MM.1S (cell line): Measurements from ENCODE around the gene FAM81A.

Experiments
- DNase-seq: peaks from one replicate; pipeline ENCODE4 v3.0.0-alpha.2; 2015
- H2AFZ ChIP-seq: fragments of 300-600 bp; sonication (generic); 2 replicates; pipeline ENCODE4 v1.6.0; 2016; ENCODE audit warnings: antibody characterized with exemption, low read length
- H3F3A ChIP-seq: fragments of 300-600 bp; sonication (generic); 2 replicates; pipeline ENCODE4 v1.6.1; 2016; ENCODE audit warnings: mild to moderate bottlenecking, antibody characterized with exemption, low read length, moderate library complexity, mixed read lengths; ENCODE audit not compliant: insufficient read depth
- H3K27ac ChIP-seq: fragments of 300-600 bp; sonication (generic); 2 replicates; pipeline ENCODE4 v1.5.1; 2016; ENCODE audit warnings: mild to moderate bottlenecking, low read length
- H3K27me3 ChIP-seq: fragments of 300-600 bp; sonication (generic); replicated peaks from 2 replicates; pipeline ENCODE4 v1.6.0; 2016; ENCODE audit warnings: low read length; ENCODE audit not compliant: insufficient read depth
- H3K36me3 ChIP-seq: fragments of 300-600 bp; sonication (generic); replicated peaks from 2 replicates; pipeline ENCODE4 v1.6.1; 2016; ENCODE audit warnings: mild to moderate bottlenecking, low read length, mixed read lengths; ENCODE audit not compliant: insufficient read depth
- H3K4me1 ChIP-seq: fragments of 300-600 bp; sonication (generic); 2 replicates; pipeline ENCODE4 v1.6.1; 2016; ENCODE audit warnings: low read length, mixed read lengths
- H3K4me2 ChIP-seq: fragments of 300-600 bp; sonication (generic); 2 replicates; pipeline ENCODE4 v1.6.0; 2016; ENCODE audit warnings: low read depth, low read length
- H3K4me3 ChIP-seq: fragments of 300-600 bp; sonication (generic); 2 replicates; pipeline ENCODE4 v1.5.1; 2016; ENCODE audit warnings: low read length, mixed read lengths
- H3K79me2 ChIP-seq: fragments of 300-600 bp; sonication (generic); 2 replicates; pipeline ENCODE4 v1.6.1; 2016; ENCODE audit warnings: mixed run types, low read length, mixed read lengths
- H3K9ac ChIP-seq: fragments of 300-600 bp; sonication (generic); 2 replicates; pipeline ENCODE4 v1.6.1; 2016; ENCODE audit warnings: low read length, mixed read lengths
- H3K9me2 ChIP-seq: fragments of 300-600 bp; sonication (generic); replicated peaks from 2 replicates; pipeline ENCODE4 v1.6.1; 2016; ENCODE audit warnings: mild to moderate bottlenecking, low read length, mixed read lengths; ENCODE audit not compliant: insufficient read depth
- H3K9me3 ChIP-seq: fragments of 300-600 bp; sonication (generic); replicated peaks from 2 replicates; pipeline ENCODE4 v1.6.1; 2016; ENCODE audit warnings: mild to moderate bottlenecking, low read length, mixed read lengths; ENCODE audit not compliant: insufficient read depth
- H4K20me1 ChIP-seq: fragments of 300-600 bp; sonication (generic); 2 replicates; pipeline ENCODE4 v1.6.1; 2016; ENCODE audit warnings: mild to moderate bottlenecking, low read length, moderate library complexity, mixed read lengths; ENCODE audit not compliant: insufficient read depth
- CTCF ChIP-seq: fragments of 300-600 bp; sonication (generic); IDR thresholded peaks from 2 replicates; pipeline ENCODE4 v1.5.1; 2016; ENCODE audit warnings: antibody characterized with exemption, low read length, mixed read lengths
- EZH2 ChIP-seq: fragments of 300-600 bp; sonication (generic); optimal IDR thresholded peaks from 2 replicates; pipeline ENCODE3; 2017; ENCODE audit warnings: low read depth, mild to moderate bottlenecking, antibody characterized with exemption, low read length, mixed read lengths
- EZH2phosphoT487 ChIP-seq: fragments of 300-600 bp; sonication (generic); IDR thresholded peaks from 2 replicates; pipeline ENCODE4 v1.6.1; 2018; ENCODE audit warnings: antibody characterized with exemption, low read length

FAM81A gene

GRCh38 chr15:59438625-59439290 is 772 bp downstream of the FAM81A start:
- H3K4me1 ChIP-seq = no peaks in the 10 kb centered on the region
- H3K79me2 ChIP-seq = no peaks in the 10 kb centered on the region
- no peaks in the 10 kb centered on the region for H3K9me2 ChIP-seq
- H3K9me3 ChIP-seq = no peaks in the 10 kb centered on the region
- H4K20me1 ChIP-seq = no peaks in the 10 kb centered on the region
- no peaks in the 10 kb centered on the region for H3F3A ChIP-seq
- H3K4me2 ChIP-seq = peak overlapping the region; percentile 66
- no peak for TF ChIP-seq EZH2
- no peak for TF ChIP-seq EZH2phosphoT487
- TF ChIP-seq CTCF = no peak
- H3K36me3 ChIP-seq = no peaks in the 10 kb centered on the region
- H2AFZ ChIP-seq = peak overlapping the region; percentile 66
- no peak for DNase-seq
- no peak overlapping the region for H3K27ac ChIP-seq
- peak overlapping the region; percentile 45; the same call in 1 of the 2 replicates for H3K9ac ChIP-seq
- H3K27me3 ChIP-seq = 0 out of 2 replicates have a peak, but pooled peaks cover 5% of the 10 kb centered on the region
- H3K4me3 ChIP-seq = peak overlapping the region; percentile 51

- Histone ChIP-seq H3K4me3 (no peak overlapping the region), H3K79me2 (no peaks in the 10 kb centered on the region), H3K9ac (no peak overlapping the region), H3K4me1 (no peaks in the 10 kb centered on the region), H4K20me1 (no peaks in the 10 kb centered on the region), H3K9me2 (no peaks in the 10 kb centered on the region), H3F3A (no peaks in the 10 kb centered on the region), H2AFZ (no peak overlapping the region), H3K4me2 (no peak overlapping the region), H3K27ac (no peak overlapping the region), H3K36me3 (no peaks in the 10 kb centered on the region), H3K9me3 (no peaks in the 10 kb centered on the region), H3K27me3 (0 out of 2 replicates have a peak, but pooled peaks cover 5% of the 10 kb centered on the region)
- no peak for TF ChIP-seq EZH2phosphoT487
- no peak for TF ChIP-seq CTCF
- no peak for TF ChIP-seq EZH2
- DNase-seq = no peak
Measured at GRCh38 chr15:59439576-59439975, 1.6 kb downstream of the FAM81A start.

- no peak overlapping the region for H3K27ac ChIP-seq
- TF ChIP-seq EZH2 = no peak
- no peak for TF ChIP-seq CTCF
- no peak for TF ChIP-seq EZH2phosphoT487
- H3K4me2 ChIP-seq = no peak overlapping the region
- no peak overlapping the region for H3K9ac ChIP-seq
- H3K79me2 ChIP-seq = no peaks in the 10 kb centered on the region
- no peak overlapping the region for H3K4me3 ChIP-seq
- 0 out of 2 replicates have a peak, but pooled peaks cover 4% of the 10 kb centered on the region for H3K4me1 ChIP-seq
- no peaks in the 10 kb centered on the region for H3K9me3 ChIP-seq
- no peak overlapping the region for H2AFZ ChIP-seq
- H3K9me2 ChIP-seq = no peaks in the 10 kb centered on the region
- H3K36me3 ChIP-seq = no peaks in the 10 kb centered on the region
- H4K20me1 ChIP-seq = no peaks in the 10 kb centered on the region
- H3F3A ChIP-seq = no peaks in the 10 kb centered on the region
- no peak for DNase-seq
- H3K27me3 ChIP-seq = no peaks in the 10 kb centered on the region
Measured at GRCh38 chr15:59443341-59444072, 5.5 kb downstream of the FAM81A start.
